Posterior vena cava (tissue), 2 donors: Measurements from ENCODE around the gene C3orf62. TPM values are rescaled to one million over a fixed set of nuclear protein-coding genes. Genes with fewer than 3 reads are reported as not detected.
"Not testable (repeated sequence)": the region's sequence is repeated elsewhere in the genome, so short reads cannot be mapped to it uniquely, and the experiment has no call there.

Experiments
- DNase-seq: peaks from one replicate; pipeline ENCODE4 v3.0.0-alpha.2; 2020; ENCODE audit warnings: low spot score
- intact Hi-C, 2 donors: fragments of 100-400 bp; cut with DNase I; formaldehyde crosslinking; loops; one replicate each; pipeline versions ENCODE4 v1.14.1 to v1.14.2; 2022 to 2023
- microRNA-seq, 2 donors: library from miRNA; unstranded; fragments of <30 nt; microRNA quantifications; one replicate each; pipeline ENCODE4 v1.2.0, GENCODE V29; 2020 to 2021; ENCODE audit warnings: borderline microRNAs expressed in 2 of 2
- total RNA-seq, 2 donors: library from RNA; stranded (reverse); fragmentation: NEBNext Ultra II Directional; extraction: Animal tissue kit (Norgen Biotek cat#: 25700); gene quantifications; one replicate each; pipeline ENCODE4 v1.2.1, GENCODE V29; 2021
- donor health status: DM: yes; HTN: yes; CAD: no.
- donor health status: DM: yes; HTN: yes; CAD: no.

C3orf62 gene
- total RNA-seq, 2 donors from 2014 or later, result 2.6 to 3.3 TPM

- intact Hi-C loops, DNase-seq: not testable (repeated sequence)
These were observed 48.2 kb downstream of the C3orf62 start for GRCh38 chr3:49228817-49229216.

- DNase-seq, result no peak
- intact Hi-C loops, result no loop called here
These were observed 55.0 kb downstream of the C3orf62 start for GRCh38 chr3:49222002-49222401.

GRCh38 chr3:49220985-49221563 lies 56.0 kb downstream of the C3orf62 start:
- DNase-seq, intact Hi-C loops: not testable (repeated sequence)

- DNase-seq, result no peak
- intact Hi-C loops, result no loop called here
These were observed 57.9 kb downstream of the C3orf62 start for GRCh38 chr3:49219132-49219531.

Small RNA genes within 50 kb of the gene (microRNA-seq; reads per million reads assigned to microRNA genes)
- gene MIR4271, result 0 reads per million in 2 donors

Other genes starting within 250 kb of the C3orf62 start
- 100 to 1,000 TPM in 1 of 2 donors, 10 to 100 TPM in 1; 96.4 to 112 TPM for gene IMPDH2, start 247.8 kb downstream of the C3orf62 start, total RNA-seq
- 10 to 100 TPM; 73.4 to 93.2 TPM for gene QRICH1, start 183.2 kb downstream of the C3orf62 start, total RNA-seq
- 100 to 1,000 TPM in 1 of 2 donors, 10 to 100 TPM in 1; 99.2 to 137 TPM for gene QARS1, start 172.5 kb downstream of the C3orf62 start, total RNA-seq
- gene USP19, start 156.4 kb downstream of the C3orf62 start, total RNA-seq, result 10 to 100 TPM; 34.1 to 40.4 TPM
- 100 to 1,000 TPM; 299 to 503 TPM for gene LAMB2, start 144.2 kb downstream of the C3orf62 start, total RNA-seq
- gene CCDC71, start 110.9 kb downstream of the C3orf62 start, total RNA-seq, result 10 to 100 TPM; 14.1 to 14.3 TPM
- 10 to 100 TPM; 29.8 to 31.9 TPM for gene KLHDC8B, start 105.6 kb downstream of the C3orf62 start, total RNA-seq
- gene USP4, start 62.8 kb upstream of the C3orf62 start, total RNA-seq, result 10 to 100 TPM; 49.0 to 54.6 TPM
- gene GPX1, start 81.1 kb upstream of the C3orf62 start, total RNA-seq, result 100 to 1,000 TPM; 212 to 242 TPM
- 100 to 1,000 TPM; 530 to 640 TPM for gene RHOA, start 134.7 kb upstream of the C3orf62 start, total RNA-seq
- gene TCTA, start 135.2 kb upstream of the C3orf62 start, total RNA-seq, result 10 to 100 TPM; 20.8 to 33.6 TPM
- 1 to 10 TPM; 1.0 to 6.1 TPM for gene AMT, start 145.2 kb upstream of the C3orf62 start, total RNA-seq
- gene NICN1, start 152.1 kb upstream of the C3orf62 start, total RNA-seq, result 10 to 100 TPM in 1 of 2 donors, 1 to 10 TPM in 1; 7.3 to 12.5 TPM
- gene DAG1, start 193.0 kb upstream of the C3orf62 start, total RNA-seq, result 10 to 100 TPM; 90.8 to 92.8 TPM